Heart left ventricle (tissue), 16 donors: ENCODE measurements around the gene ADRB1. TPM values are rescaled to one million over a fixed set of nuclear protein-coding genes. Genes with fewer than 3 reads are reported as not detected.

Source experiments
- ATAC-seq, 4 donors: fragments of 200-7000 bp; cut with Tn5 transposase; one replicate each; pipeline ENCODE4 v1.9.1; 2020 to 2022; ENCODE audit warnings: moderate library complexity in 4 of 4, mild to moderate bottlenecking in 3 of 4, moderate number of reproducible peaks in 1 of 4
- DNase-seq, 5 donors: peaks; one replicate each; pipeline ENCODE4 v3.0.0-alpha.2; 2020
- H3K27ac ChIP-seq, 12 donors: fragments of 200-600 bp; sonication (generic) in 4 of 12; one replicate each; pipeline versions ENCODE4 v1.5.0 to v1.8.0; 2016 to 2022; ENCODE audit warnings: mild to moderate bottlenecking in 2 of 12
- H3K27me3 ChIP-seq, 9 donors: fragments of 200-600 bp; sonication (generic) in 2 of 9; one replicate each; pipeline versions ENCODE4 v1.5.1 to v1.8.0; 2016 to 2022; ENCODE audit warnings: mild to moderate bottlenecking in 3 of 9
- H3K36me3 ChIP-seq, 9 donors: fragments of 200-600 bp; sonication (generic) in 2 of 9; one replicate each; pipeline versions ENCODE4 v1.5.0 to v1.8.0; 2018 to 2022; ENCODE audit warnings: mild to moderate bottlenecking in 2 of 9
- H3K4me1 ChIP-seq, 12 donors: fragments of 200-600 bp; sonication (generic) in 4 of 12; one replicate each; pipeline versions ENCODE4 v1.5.0 to v1.8.0; 2016 to 2022; ENCODE audit warnings: mild to moderate bottlenecking in 3 of 12
- H3K4me3 ChIP-seq, 12 donors: fragments of 200-600 bp; sonication (generic) in 4 of 12; one replicate each; pipeline versions ENCODE4 v1.5.0 to v1.8.0; 2017 to 2022; ENCODE audit warnings: mild to moderate bottlenecking in 9 of 12, moderate library complexity in 4 of 12
- H3K9me3 ChIP-seq, 12 donors: fragments of 200-600 bp; sonication (generic) in 4 of 12; one replicate each; pipeline versions ENCODE4 v1.5.0 to v1.8.0; 2016 to 2022; ENCODE audit warnings: mild to moderate bottlenecking in 1 of 12
- POLR2A ChIP-seq, 2 donors: fragments of 450-650 bp; IDR thresholded peaks; one replicate each; pipeline ENCODE4 v1.6.1; 2017; ENCODE audit warnings: antibody characterized with exemption in 2 of 2, mild to moderate bottlenecking in 2 of 2, moderate library complexity in 2 of 2
- WGBS, 4 donors: extraction: QIAGEN DNeasy Blood & Tissue Kit in 2 of 4; methylation state at CpG; one replicate each; pipeline versions ENCODE4 v1.1.5 to v1.1.7; 2013 to 2018; 5-methylcytosine and 5-hydroxymethylcytosine counted together
- intact Hi-C, 10 donors: fragments of 100-400 bp; cut with DNase I; formaldehyde crosslinking; loops; one replicate each; pipeline versions ENCODE4 v1.11.1 to v1.14.2; 2022
- long read RNA-seq, 3 donors: library from polyadenylated mRNA; unstranded; transcript quantifications; one replicate each; pipeline ENCODE4 v2.0.0, GENCODE V29; 2020 to 2021
- polyA plus RNA-seq, 2 donors: library from polyadenylated mRNA; stranded (reverse); fragments of 200-250 nt; gene quantifications; one replicate each; pipeline ENCODE4 v1.2.3, GENCODE V29; 2013
- total RNA-seq, 9 donors: library from RNA; depleted of rRNA in 2 of 9; stranded (reverse); fragments of >200 nt in 2 of 9; fragmentation: NEBNext Ultra II Directional in 3 of 9; extraction: Animal tissue kit (Norgen Biotek cat#: 25700) in 3 of 9; gene quantifications; one replicate each; pipeline versions ENCODE4 v1.1.0 to v1.2.4, GENCODE V29; 2016 to 2023
- TF ChIP-seq, protein P1 (sequence below), 12 donors: fragments of 200-600 bp; sonication (generic) in 4 of 12; IDR thresholded peaks; one replicate each; pipeline versions ENCODE4 v1.5.0 to v1.8.0; 2018 to 2022; ENCODE audit warnings: antibody characterized with exemption in 12 of 12, mild to moderate bottlenecking in 5 of 12
- donor health status: ischemic (EF 13 %, LVEDD 7.1; RV severe dilation, severe dysfunction).
- donor health status: healthy with polysubstance abuse.
- donor health status: DM: no; HTN: yes; CAD: no.
- donor health status: DM: no; HTN: no; CAD: no.
- donor health status: ischemic (EF 25% LVEDD 6.9; RV normal size, moderate dysfunction).
- donor health status: ischemic (EF 25% LVEDD 5.7; RV mildly dilated, moderate dysfunction).
- donor health status: healthy.
- donor health status: DM: yes; HTN: yes; CAD: no.
- donor health status: ischemic (EF 35%, LVEDD 5.7; RV mildly dilated, moderate dysfunction).
- donor health status: nonischemic (EF 11% LVEDD 7.7; RV severe dilation, severe dysfunction).
- donor health status: DM: yes; HTN: yes; CAD: no.
- donor health status: PGD.
- donor health status: ischemic (EF 29% LVEDD 5.4; RV normal size, mild dysfunction).
- donor health status: nonischemic (EF 23%, LVEDD 6.1; RV moderate dilation, normal function).

Gene ADRB1
- total RNA-seq (100 to 1,000 TPM in 1 of 9 donors, 10 to 100 TPM in 8; 28.3 to 115 (median 59.4) TPM), polyA plus RNA-seq (10 to 100 TPM in 1 of 2 donors, 1 to 10 TPM in 1; 7.3 to 28.1 TPM)
- long read RNA-seq, donor 1, transcript ADRB1-201 (1 exons, 2,853 nt): major isoform, 66 of 67 reads
- long read RNA-seq, donor 1, partial matches to known transcripts: 0 of 67 reads
- long read RNA-seq, donor 1, other reads (novel, unspliced or antisense): 1 of 67 reads
- long read RNA-seq, donor 2, transcript ADRB1-201 (1 exons, 2,853 nt): major isoform, 14 of 14 reads
- long read RNA-seq, donor 2, partial matches to known transcripts: 0 of 14 reads
- long read RNA-seq, donor 2, other reads (novel, unspliced or antisense): 0 of 14 reads
- long read RNA-seq, donor 3, transcript ADRB1-201 (1 exons, 2,853 nt): major isoform, 59 of 59 reads
- long read RNA-seq, donor 3, partial matches to known transcripts: 0 of 59 reads
- long read RNA-seq, donor 3, other reads (novel, unspliced or antisense): 0 of 59 reads

DNA sequence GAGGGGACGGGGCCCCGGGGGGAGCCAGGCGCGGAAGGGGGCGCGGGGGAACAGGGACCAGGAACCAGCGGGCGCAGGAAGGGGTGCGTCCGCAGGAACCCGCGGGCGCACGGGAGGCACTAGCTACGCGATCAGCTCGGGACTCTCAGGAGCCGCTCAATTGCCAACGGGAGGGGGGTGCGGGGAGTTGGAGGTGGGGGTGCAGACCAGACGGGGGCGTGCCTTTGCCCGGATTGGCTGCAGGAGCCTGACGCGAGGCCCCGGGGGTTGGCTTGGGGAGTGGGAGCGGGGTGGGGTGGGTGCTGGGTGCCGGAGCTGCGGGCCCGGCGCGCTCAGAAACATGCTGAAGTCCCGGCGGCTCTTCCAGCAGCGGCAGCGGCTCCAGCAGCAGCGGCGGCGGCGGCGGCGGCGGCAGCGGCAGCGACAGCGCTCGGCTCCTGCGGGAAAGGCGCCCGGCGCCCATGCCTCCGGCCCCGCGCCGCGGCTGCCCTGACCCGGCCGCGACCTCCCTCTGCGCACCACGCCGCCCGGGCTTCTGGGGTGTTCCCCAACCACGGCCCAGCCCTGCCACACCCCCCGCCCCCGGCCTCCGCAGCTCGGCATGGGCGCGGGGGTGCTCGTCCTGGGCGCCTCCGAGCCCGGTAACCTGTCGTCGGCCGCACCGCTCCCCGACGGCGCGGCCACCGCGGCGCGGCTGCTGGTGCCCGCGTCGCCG, at the start of gene ADRB1:
Gene ADRB1, plus strand, starts transcription at position 335 of the 715 bp plus-strand sequence. Its CDS starts 267 bp downstream, at position 602.
- H3K4me3 ChIP-seq: peak within 1 kb of the TSS; percentile 42 to 80 (median 64)
- TF ChIP-seq POLR2A (IDR thresholded peaks at IDR 0.05): peak; percentile 53 to 89
- TF ChIP-seq, protein P1, sequence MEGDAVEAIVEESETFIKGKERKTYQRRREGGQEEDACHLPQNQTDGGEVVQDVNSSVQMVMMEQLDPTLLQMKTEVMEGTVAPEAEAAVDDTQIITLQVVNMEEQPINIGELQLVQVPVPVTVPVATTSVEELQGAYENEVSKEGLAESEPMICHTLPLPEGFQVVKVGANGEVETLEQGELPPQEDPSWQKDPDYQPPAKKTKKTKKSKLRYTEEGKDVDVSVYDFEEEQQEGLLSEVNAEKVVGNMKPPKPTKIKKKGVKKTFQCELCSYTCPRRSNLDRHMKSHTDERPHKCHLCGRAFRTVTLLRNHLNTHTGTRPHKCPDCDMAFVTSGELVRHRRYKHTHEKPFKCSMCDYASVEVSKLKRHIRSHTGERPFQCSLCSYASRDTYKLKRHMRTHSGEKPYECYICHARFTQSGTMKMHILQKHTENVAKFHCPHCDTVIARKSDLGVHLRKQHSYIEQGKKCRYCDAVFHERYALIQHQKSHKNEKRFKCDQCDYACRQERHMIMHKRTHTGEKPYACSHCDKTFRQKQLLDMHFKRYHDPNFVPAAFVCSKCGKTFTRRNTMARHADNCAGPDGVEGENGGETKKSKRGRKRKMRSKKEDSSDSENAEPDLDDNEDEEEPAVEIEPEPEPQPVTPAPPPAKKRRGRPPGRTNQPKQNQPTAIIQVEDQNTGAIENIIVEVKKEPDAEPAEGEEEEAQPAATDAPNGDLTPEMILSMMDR (IDR thresholded peaks at IDR 0.05): no peak
- intact Hi-C loops: loop anchor here in 8 of 10 donors (2.0 to 10.0 kb wide), 7 partner anchors 21 to 189 kb away; partner anchors contain the start of genes DCLRE1A (in 4 of the 8) and NHLRC2 (in 4 of the 8)
- DNase-seq: peak; percentile 92 to 97 (median 95)
- peak; percentile 90 to 93 (median 92) for ATAC-seq
- WGBS, 4 donors: 1% methylated on average over 15 to 90 of the region's 90 CpGs
- H3K27me3 ChIP-seq: peaks cover 0 to 63% (median 0%) of the 10 kb centered on the region in 9 donors
- peaks cover 0 to 3% (median 0%) of the 10 kb centered on the region in 9 donors for H3K36me3 ChIP-seq
- no peaks in the 10 kb centered on the region for H3K9me3 ChIP-seq
- H3K4me1 ChIP-seq: peaks cover 0 to 25% (median 2%) of the 10 kb centered on the region in 12 donors
- H3K27ac ChIP-seq: peak within 1 kb of the TSS; percentile 72 to 93 (median 90)

DNA sequence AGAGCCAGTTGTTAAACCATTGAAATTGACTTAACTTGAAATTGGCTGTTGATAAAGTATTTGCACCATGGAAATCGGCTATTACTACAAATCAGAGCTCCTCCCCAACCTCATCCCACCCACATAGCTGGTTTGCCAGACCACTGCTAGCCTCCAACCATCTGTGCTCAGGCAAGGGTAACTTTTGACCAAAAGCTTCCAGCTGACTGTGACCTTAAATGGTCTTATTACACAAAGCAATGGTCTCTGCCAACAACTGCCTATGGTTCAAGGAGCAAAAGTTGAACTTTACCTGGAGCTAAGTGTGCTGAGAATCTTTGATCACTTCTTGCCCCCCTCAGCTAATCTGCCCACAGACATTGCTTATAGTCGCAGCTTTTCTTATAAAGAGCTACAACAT, 48.5 kb upstream of the ADRB1 start:
- ATAC-seq: peak in 2 of 4 donors; percentile 18 to 32
- H3K27ac ChIP-seq: peak overlapping the region in 2 of 12 donors; percentile 13 to 20
- 76 to 88% (median 82%) methylated on average over 2 of the region's 2 CpGs for WGBS, 4 donors

DNA sequence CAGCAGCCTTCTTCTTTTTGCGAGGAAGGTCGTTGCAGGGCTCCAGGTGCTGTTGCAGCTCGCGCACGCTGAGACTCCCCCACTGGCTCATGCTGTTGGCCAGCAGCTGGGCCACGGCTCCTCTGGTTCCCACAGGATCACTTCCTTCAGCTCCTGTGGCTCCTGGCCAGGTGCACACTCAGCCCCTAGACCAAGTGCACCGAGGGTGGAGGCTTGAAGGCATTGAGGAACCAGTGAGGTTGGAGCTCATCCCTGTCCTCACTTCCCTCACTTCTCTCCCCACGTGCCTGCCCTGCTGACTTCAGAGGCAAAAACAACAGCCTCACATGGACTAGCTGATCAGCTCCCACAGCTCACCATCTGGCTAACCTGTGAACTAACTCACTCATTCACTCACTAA, 46.2 kb upstream of the ADRB1 start:
- no peak for TF ChIP-seq POLR2A (IDR thresholded peaks at IDR 0.05)
- TF ChIP-seq, protein P1 (IDR thresholded peaks at IDR 0.05): no peak
- DNase-seq: peak in 4 of 5 donors; percentile 29 to 64 (median 45)
- Histone ChIP-seq H3K36me3 (no peaks in the 10 kb centered on the region), H3K27ac (no peak overlapping the region), H3K4me1 (peaks cover 0 to 67% (median 12%) of the 10 kb centered on the region in 12 donors), H3K27me3 (no peaks in the 10 kb centered on the region), H3K4me3 (no peak overlapping the region), H3K9me3 (no peaks in the 10 kb centered on the region)
- WGBS, 4 donors: 52 to 72% (median 58%) methylated on average over 8 of the region's 8 CpGs
- intact Hi-C loops: no loop called here
- ATAC-seq: peak in 2 of 4 donors; percentile 27 to 36

More for the DNA sequence above, 48.5 kb upstream of the ADRB1 start:
- Histone ChIP-seq H3K9me3 (no peaks in the 10 kb centered on the region), H3K36me3 (no peaks in the 10 kb centered on the region), H3K4me3 (no peak overlapping the region), H3K4me1 (peaks cover 0 to 61% (median 12%) of the 10 kb centered on the region in 12 donors), H3K27me3 (no peaks in the 10 kb centered on the region)
- peak in 2 of 5 donors; percentile 34 to 39 for DNase-seq
- TF ChIP-seq, protein P1 (IDR thresholded peaks at IDR 0.05): no peak
- no peak for TF ChIP-seq POLR2A (IDR thresholded peaks at IDR 0.05)
- intact Hi-C loops: no loop called here
